NCI-H460 (cell line): ENCODE results near the gene RFX2. TPM values are rescaled to one million over a fixed set of nuclear protein-coding genes. Genes with fewer than 3 reads are reported as not detected.
"Not testable (repeated sequence)": the region's sequence is repeated elsewhere in the genome, so short reads cannot be mapped to it uniquely, and the experiment has no call there.

Experiments
- DNase-seq: peaks from one replicate; pipeline ENCODE4 v3.0.0-alpha.2; 2016; ENCODE audit warnings: low read depth; ENCODE audit errors: extremely low read depth
- total RNA-seq: library from RNA; depleted of rRNA; stranded (reverse); fragments of >200 nt; shearing (Covaris generic); gene quantifications from 2 replicates; pipeline ENCODE4 v1.2.3, GENCODE V29; 2014

The RFX2 gene
- total RNA-seq, 1 experiment from 2014 or later: 5.2 TPM

GRCh38 chr19:6020166-6020882 is 90.0 kb downstream of the RFX2 start:
- DNase-seq: no peak

- no peak for DNase-seq
Observed at GRCh38 chr19:6018786-6019185, 91.5 kb downstream of the RFX2 start.

- DNase-seq: no peak
Observed at GRCh38 chr19:6017576-6017975, 92.7 kb downstream of the RFX2 start.

GRCh38 chr19:6015841-6016545 is 94.3 kb downstream of the RFX2 start:
- no peak for DNase-seq

GRCh38 chr19:6014551-6015135 is 95.7 kb downstream of the RFX2 start:
- no peak for DNase-seq

- no peak for DNase-seq
Observed at GRCh38 chr19:6012426-6013170, 97.7 kb downstream of the RFX2 start.

GRCh38 chr19:6011794-6012193 is 98.5 kb downstream of the RFX2 start:
- no peak for DNase-seq

GRCh38 chr19:6011206-6011605 is 99.1 kb downstream of the RFX2 start:
- DNase-seq: no peak

GRCh38 chr19:6010107-6010506 is 100.2 kb downstream of the RFX2 start:
- no peak for DNase-seq

- no peak for DNase-seq
Observed at GRCh38 chr19:6007866-6008265, 102.4 kb downstream of the RFX2 start.

GRCh38 chr19:6006896-6007295 is 103.4 kb downstream of the RFX2 start:
- no peak for DNase-seq

GRCh38 chr19:6006070-6006446 is 104.2 kb downstream of the RFX2 start:
- DNase-seq: not testable (repeated sequence)

GRCh38 chr19:6005321-6006069 is 104.8 kb downstream of the RFX2 start:
- DNase-seq: no peak

- DNase-seq: no peak
Observed at GRCh38 chr19:6003976-6004375, 106.3 kb downstream of the RFX2 start.

GRCh38 chr19:6002591-6002990 is 107.7 kb downstream of the RFX2 start:
- no peak for DNase-seq

GRCh38 chr19:6000228-6000847 is 110.0 kb downstream of the RFX2 start:
- DNase-seq: no peak

- no peak for DNase-seq
Observed at GRCh38 chr19:5999693-6000092, 110.6 kb downstream of the RFX2 start.

GRCh38 chr19:5997371-5997770 is 112.9 kb downstream of the RFX2 start:
- no peak for DNase-seq

GRCh38 chr19:5996623-5997320 is 113.5 kb downstream of the RFX2 start:
- DNase-seq: no peak

GRCh38 chr19:5996102-5996501 is 114.2 kb downstream of the RFX2 start:
- no peak for DNase-seq
